ENCODE data around the gene STK4. TPM values are rescaled to one million over a fixed set of nuclear protein-coding genes. Genes with fewer than 3 reads are reported as not detected.
A peak's percentile ranks its signal among the peaks of the same experiment; 100 is the strongest.

Gene STK4
- total RNA-seq, 1 experiment from 2014 or later = 43.0 TPM

- Histone ChIP-seq H3K27ac (ENCODE audit: insufficient read length, low read depth, low read length) (no peak overlapping the region), H3K4me2 (ENCODE audit: insufficient read depth, insufficient read length, low read length) (no peak overlapping the region), H4K8ac (replicated peaks; ENCODE audit: insufficient read length, low read depth, low read length) (no peak overlapping the region), H3K4me1 (ENCODE audit: insufficient read depth, low read length) (peaks cover 3% of the 10 kb centered on the region; the same call in 1 of the 2 replicates), H3K4ac (ENCODE audit: low read depth, low read length) (no peak overlapping the region), H3K23me2 (ENCODE audit: insufficient read length, low read depth, low read length, poor library complexity, severe bottlenecking) (no peaks in the 10 kb centered on the region), H4K91ac (ENCODE audit: insufficient read length, low read depth, low read length) (no peak overlapping the region), H3K79me2 (ENCODE audit: insufficient read depth, low read length) (no peaks in the 10 kb centered on the region), H3K56ac (ENCODE audit: insufficient read length, low read depth, low read length) (no peak overlapping the region), H3K79me1 (ENCODE audit: insufficient read depth, low read depth, low read length, poor library complexity, severe bottlenecking) (no peaks in the 10 kb centered on the region), H4K20me1 (ENCODE audit: control insufficient read depth, insufficient read depth, insufficient read length) (no peaks in the 10 kb centered on the region), H2BK20ac (ENCODE audit: low read depth, low read length, poor library complexity, severe bottlenecking) (no peak overlapping the region), H4K5ac (ENCODE audit: insufficient read length, low read depth, low read length) (no peak overlapping the region), H3T11ph (ENCODE audit: low read length) (no peak overlapping the region), H2BK15ac (ENCODE audit: low read depth, low read length) (no peak overlapping the region; the same call in 1 of the 2 replicates), H3K9ac (ENCODE audit: extremely low read depth, insufficient read length, low read length) (no peak overlapping the region), H3K9me3 (ENCODE audit: control insufficient read depth, low read depth, low read length) (no peaks in the 10 kb centered on the region), H2BK5ac (ENCODE audit: insufficient read length, low read length) (no peak overlapping the region), H2BK120ac (ENCODE audit: low read depth, low read length, poor library complexity, severe bottlenecking) (no peak overlapping the region), H3K23ac (ENCODE audit: insufficient read length, low read depth, low read length) (no peak overlapping the region), H3K14ac (ENCODE audit: insufficient read depth, low read length) (no peak overlapping the region), H3K18ac (ENCODE audit: insufficient read length, low read depth, low read length) (no peak overlapping the region), H2AK5ac (ENCODE audit: insufficient read length, low read length) (no peak overlapping the region), H2BK12ac (ENCODE audit: insufficient read length, low read depth, low read length) (peak overlapping the region; percentile 83), H2AFZ (ENCODE audit: low read length) (no peak overlapping the region), H3K27me3 (ENCODE audit: insufficient read depth, low read length) (no peaks in the 10 kb centered on the region)
- no peak for DNase-seq
- Mint-ChIP-seq H3K36me3 (ENCODE audit: insufficient read depth in 1 of 3, low read depth in 3 of 3) (peaks cover 9 to 21% (median 12%) of the 10 kb centered on the region in 3 experiments), H3K4me3 (no peak overlapping the region), H3K27me3 (ENCODE audit: low read depth) (no peaks in the 10 kb centered on the region), H3K27ac (peak overlapping the region in 1 of 3 experiments; percentile 55; a peak in 2 of 7 replicates), H3K9me3 (peaks cover 6 to 8% of the 10 kb centered on the region in 2 experiments), H3K4me1 (peaks cover 22 to 25% of the 10 kb centered on the region in 2 experiments)
- no peak for TF ChIP-seq CTCF (conservative IDR thresholded peaks at IDR 0.05)
- WGBS (ENCODE audit: extremely low coverage, insufficient read length, low lambda C conversion rate) = no CpG with 5 or more reads among the region's 1 CpG
Measured at GRCh38 chr20:45042978-45043377, 76.7 kb downstream of the STK4 start.

Data from H9 (cell line).